ENCODE results near the gene STK11IP. TPM values are rescaled to one million over a fixed set of nuclear protein-coding genes. Genes with fewer than 3 reads are reported as not detected.

Gene STK11IP
- polyA plus RNA-seq, 4 donors = 20.4 to 38.9 (median 23.2) TPM

DNA sequence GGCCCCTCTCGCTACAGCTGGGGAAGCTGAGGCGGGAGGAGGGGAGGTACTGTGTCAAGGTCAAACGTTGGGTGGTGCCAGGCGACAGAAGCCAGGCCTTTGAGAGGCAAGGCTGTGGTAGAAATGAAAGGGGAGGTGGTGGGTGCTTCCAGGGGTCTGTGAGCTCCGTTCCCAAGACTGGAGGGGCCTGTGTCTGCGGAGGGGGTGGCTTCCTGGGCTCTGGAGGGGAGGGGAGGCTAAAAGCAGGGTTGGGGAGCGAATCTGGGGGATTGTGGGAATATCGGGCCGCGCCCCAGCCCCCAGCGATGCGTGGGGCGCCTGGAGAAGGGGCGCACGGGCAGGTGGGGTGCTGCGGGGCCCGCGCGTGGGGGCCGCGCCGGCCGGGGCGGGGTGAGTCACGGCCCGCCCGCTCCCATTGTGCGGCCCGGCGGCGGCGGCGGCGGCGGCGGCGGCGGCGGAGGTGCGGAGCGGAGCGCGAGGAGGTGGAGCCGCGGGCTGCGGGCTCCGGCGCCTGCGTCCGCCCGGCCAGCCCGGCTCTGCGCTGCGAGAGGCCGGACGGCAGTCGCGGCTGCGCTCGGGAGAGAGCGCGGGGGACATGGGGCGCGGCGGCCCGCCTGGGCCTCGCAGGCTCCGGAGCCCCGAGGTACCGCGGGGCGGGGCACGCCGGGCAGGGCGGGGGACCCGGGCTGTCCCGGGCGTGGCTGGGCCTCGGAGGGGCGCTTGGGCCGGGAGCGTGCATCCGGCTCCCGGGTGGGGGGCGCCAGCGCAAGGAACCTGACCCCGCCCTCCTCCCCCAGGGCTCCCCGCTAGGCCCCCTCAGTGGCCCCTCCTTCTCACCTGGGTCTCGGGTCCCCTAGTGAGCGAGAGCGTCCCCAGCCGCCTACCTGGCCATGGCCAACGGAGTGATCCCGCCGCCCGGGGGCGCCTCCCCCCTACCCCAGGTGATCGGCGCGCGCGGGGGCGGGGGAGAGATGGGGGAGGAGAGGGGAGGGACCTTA is 29.7 kb downstream of the STK11IP start, which contains the start of gene SLC4A3:
TSS of gene SLC4A3 (plus strand) at position 528 of the 998 bp plus-strand sequence. CDS start at position 891, 363 bp downstream.
- H3K36me3 ChIP-seq (ENCODE audit: control insufficient read depth in 3 of 3, insufficient read depth in 2 of 3, low read depth in 1 of 3, low read length in 3 of 3) = no peaks in the 10 kb centered on the region
- H3K4me1 ChIP-seq (ENCODE audit: control insufficient read depth in 3 of 3, insufficient read depth in 2 of 3, low read depth in 1 of 3, low read length in 2 of 3) = peaks cover 0 to 6% (median 2%) of the 10 kb centered on the region in 3 donors
- H3K27ac ChIP-seq (ENCODE audit: low read depth in 1 of 3, low read length in 2 of 3) = no peak within 1 kb of the TSS
- peak within 1 kb of the TSS in 2 of 3 donors; percentile 40 to 56 for H3K4me3 ChIP-seq (ENCODE audit: low read depth in 1 of 3, low read length in 3 of 3)
- FAIRE-seq = no peak
- H3K27me3 ChIP-seq (ENCODE audit: control insufficient read depth in 3 of 3, insufficient read depth in 3 of 3, low read length in 3 of 3) = peaks cover 2 to 13% (median 4%) of the 10 kb centered on the region in 3 donors
- WGBS, 3 donors = 1 to 3% (median 2%) methylated on average over 37 to 103 of the region's 103 CpGs
- H3K9me3 ChIP-seq (ENCODE audit: control insufficient read depth in 2 of 2, insufficient read depth in 1 of 2, low read depth in 1 of 2, low read length in 1 of 2) = no peaks in the 10 kb centered on the region
- peak in 1 of 2 donors; percentile 57 for DNase-seq

DNA sequence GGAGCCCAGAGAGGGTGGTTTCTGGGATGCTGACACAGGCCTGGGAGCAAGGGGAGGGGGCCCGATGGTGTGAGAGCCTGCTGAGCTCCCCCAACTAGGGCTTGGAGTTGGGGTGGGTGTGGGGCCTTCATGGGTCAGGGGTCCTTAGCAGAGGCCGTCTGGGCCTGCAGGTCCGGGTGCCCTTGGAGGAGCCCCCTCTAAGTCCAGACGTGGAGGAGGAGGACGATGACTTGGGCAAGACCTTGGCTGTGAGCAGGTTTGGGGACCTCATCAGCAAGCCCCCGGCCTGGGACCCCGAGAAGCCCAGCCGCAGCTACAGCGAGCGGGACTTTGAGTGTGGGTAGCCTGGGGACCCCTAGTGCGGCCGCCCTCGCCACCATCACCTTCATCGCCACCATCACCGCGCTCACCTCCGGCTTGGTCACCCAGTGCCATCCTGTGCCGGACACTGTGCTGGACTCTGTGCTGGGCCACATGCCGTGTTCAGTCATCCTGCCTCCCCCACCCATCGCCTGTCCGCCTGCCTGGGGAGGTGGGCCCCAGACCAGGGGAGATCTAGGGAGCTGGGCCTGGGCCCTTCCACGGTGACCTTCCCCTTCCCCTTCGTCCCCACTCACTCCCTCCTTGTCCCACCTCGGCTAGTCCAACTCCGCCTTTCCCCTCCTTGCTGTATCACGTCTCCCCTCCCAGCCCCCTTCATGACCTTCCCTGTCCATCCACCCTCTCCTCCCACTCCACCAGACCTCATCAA is 30.8 kb downstream of the STK11IP start:
- H3K4me3 ChIP-seq (ENCODE audit: low read depth in 1 of 3, low read length in 3 of 3) = peak overlapping the region in 1 of 3 donors; percentile 40
- no peaks in the 10 kb centered on the region for H3K36me3 ChIP-seq (ENCODE audit: control insufficient read depth in 3 of 3, insufficient read depth in 2 of 3, low read depth in 1 of 3, low read length in 3 of 3)
- H3K4me1 ChIP-seq (ENCODE audit: control insufficient read depth in 3 of 3, insufficient read depth in 2 of 3, low read depth in 1 of 3, low read length in 2 of 3) = peaks cover 0 to 6% (median 2%) of the 10 kb centered on the region in 3 donors
- no peak overlapping the region for H3K27ac ChIP-seq (ENCODE audit: low read depth in 1 of 3, low read length in 2 of 3)
- no peaks in the 10 kb centered on the region for H3K9me3 ChIP-seq (ENCODE audit: control insufficient read depth in 2 of 2, insufficient read depth in 1 of 2, low read depth in 1 of 2, low read length in 1 of 2)
- H3K27me3 ChIP-seq (ENCODE audit: control insufficient read depth in 3 of 3, insufficient read depth in 3 of 3, low read length in 3 of 3) = peaks cover 2 to 13% (median 4%) of the 10 kb centered on the region in 3 donors
- FAIRE-seq (no peak), DNase-seq (no peak)
- WGBS, 3 donors = 75 to 81% (median 78%) methylated on average over 26 of the region's 26 CpGs

DNA sequence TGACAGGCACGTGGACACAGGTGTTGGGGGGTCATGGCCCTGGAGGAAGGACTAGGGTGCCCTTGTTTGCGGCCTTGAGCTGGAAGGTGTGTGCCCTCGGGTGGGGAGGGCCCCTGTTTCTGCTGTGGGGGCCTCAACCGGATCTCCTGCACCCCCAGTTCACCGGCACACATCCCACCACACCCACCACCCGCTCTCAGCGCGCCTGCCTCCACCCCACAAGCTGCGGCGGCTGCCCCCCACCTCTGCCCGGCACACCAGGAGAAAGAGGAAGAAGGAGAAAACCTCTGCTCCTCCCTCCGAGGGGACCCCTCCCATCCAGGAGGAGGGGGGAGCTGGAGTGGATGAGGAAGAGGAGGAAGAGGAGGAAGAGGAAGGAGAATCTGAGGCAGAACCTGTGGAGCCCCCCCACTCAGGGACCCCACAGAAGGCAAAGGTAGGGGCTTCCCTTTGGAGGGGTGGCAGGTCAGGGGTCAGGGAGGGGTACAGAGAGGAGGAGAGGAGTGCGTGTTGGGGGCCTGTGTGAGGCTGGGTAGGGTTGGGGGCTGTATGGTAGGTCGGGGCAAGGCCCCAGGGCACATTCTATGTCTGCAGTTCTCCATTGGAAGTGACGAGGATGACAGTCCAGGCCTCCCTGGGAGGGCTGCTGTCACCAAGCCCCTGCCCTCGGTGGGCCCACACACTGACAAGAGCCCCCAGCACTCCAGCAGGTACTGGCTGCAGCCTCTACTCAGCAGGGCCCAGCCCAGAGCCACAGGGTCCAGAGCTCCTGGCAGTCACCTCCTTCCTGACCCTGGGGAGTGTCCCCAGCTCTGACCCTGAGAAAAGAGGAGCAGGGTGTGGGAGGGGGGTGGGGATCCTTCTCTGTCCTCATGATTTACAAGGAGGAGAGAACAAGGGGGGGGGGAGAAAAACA is 31.6 kb downstream of the STK11IP start:
- FAIRE-seq (no peak), DNase-seq (no peak)
- Histone ChIP-seq H3K27ac (ENCODE audit: low read depth in 1 of 3, low read length in 2 of 3) (no peak overlapping the region), H3K9me3 (ENCODE audit: control insufficient read depth in 2 of 2, insufficient read depth in 1 of 2, low read depth in 1 of 2, low read length in 1 of 2) (no peaks in the 10 kb centered on the region), H3K36me3 (ENCODE audit: control insufficient read depth in 3 of 3, insufficient read depth in 2 of 3, low read depth in 1 of 3, low read length in 3 of 3) (no peaks in the 10 kb centered on the region), H3K27me3 (ENCODE audit: control insufficient read depth in 3 of 3, insufficient read depth in 3 of 3, low read length in 3 of 3) (peaks cover 2 to 13% (median 4%) of the 10 kb centered on the region in 3 donors), H3K4me1 (ENCODE audit: control insufficient read depth in 3 of 3, insufficient read depth in 2 of 3, low read depth in 1 of 3, low read length in 2 of 3) (peaks cover 0 to 6% (median 2%) of the 10 kb centered on the region in 3 donors), H3K4me3 (ENCODE audit: low read depth in 1 of 3, low read length in 3 of 3) (no peak overlapping the region)
- WGBS, 3 donors = 52 to 63% (median 55%) methylated on average over 16 of the region's 16 CpGs

DNA sequence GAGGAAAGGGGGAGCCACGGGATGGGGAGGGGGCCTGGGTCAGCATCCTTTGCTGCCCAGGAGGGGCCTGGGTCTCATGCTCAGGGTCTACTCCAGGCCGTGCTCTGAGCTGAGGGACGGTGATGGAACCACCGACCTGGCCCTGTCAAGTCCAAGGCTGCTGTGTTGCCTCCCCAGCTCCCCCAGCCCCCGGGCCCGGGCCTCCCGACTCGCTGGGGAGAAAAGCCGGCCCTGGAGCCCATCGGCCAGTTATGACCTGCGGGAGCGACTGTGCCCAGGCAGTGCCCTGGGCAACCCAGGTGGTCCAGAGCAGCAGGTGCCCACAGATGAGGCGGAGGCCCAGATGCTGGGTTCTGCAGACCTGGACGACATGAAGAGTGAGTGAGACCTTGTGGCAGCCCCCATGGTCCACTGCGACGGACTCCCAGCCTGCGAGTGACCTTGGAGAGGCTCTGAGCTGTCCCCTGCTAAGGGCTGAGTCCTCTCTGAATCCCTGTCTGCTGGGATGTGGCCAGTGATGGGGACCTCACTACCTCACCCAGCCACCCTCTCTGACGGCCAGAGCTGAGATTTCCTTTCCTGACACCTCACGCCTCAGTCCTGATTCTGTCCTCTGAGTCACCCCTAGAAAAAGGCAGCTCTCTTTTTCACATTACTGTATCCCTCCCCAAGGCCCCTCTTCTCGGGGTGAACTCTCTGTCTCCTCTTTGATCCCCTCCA is 32.5 kb downstream of the STK11IP start:
- peaks cover 0 to 2% (median 0%) of the 10 kb centered on the region in 3 donors for H3K36me3 ChIP-seq (ENCODE audit: control insufficient read depth in 3 of 3, insufficient read depth in 2 of 3, low read depth in 1 of 3, low read length in 3 of 3)
- WGBS, 3 donors = 71 to 81% (median 73%) methylated on average over 17 to 20 of the region's 20 CpGs
- DNase-seq (no peak), FAIRE-seq (no peak)
- peaks cover 0 to 10% (median 4%) of the 10 kb centered on the region in 3 donors for H3K27me3 ChIP-seq (ENCODE audit: control insufficient read depth in 3 of 3, insufficient read depth in 3 of 3, low read length in 3 of 3)
- H3K4me3 ChIP-seq (ENCODE audit: low read depth in 1 of 3, low read length in 3 of 3) = no peak overlapping the region
- no peaks in the 10 kb centered on the region for H3K9me3 ChIP-seq (ENCODE audit: control insufficient read depth in 2 of 2, insufficient read depth in 1 of 2, low read depth in 1 of 2, low read length in 1 of 2)
- H3K4me1 ChIP-seq (ENCODE audit: control insufficient read depth in 3 of 3, insufficient read depth in 2 of 3, low read depth in 1 of 3, low read length in 2 of 3) = peaks cover 0 to 6% (median 2%) of the 10 kb centered on the region in 3 donors
- no peak overlapping the region for H3K27ac ChIP-seq (ENCODE audit: low read depth in 1 of 3, low read length in 2 of 3)

DNA sequence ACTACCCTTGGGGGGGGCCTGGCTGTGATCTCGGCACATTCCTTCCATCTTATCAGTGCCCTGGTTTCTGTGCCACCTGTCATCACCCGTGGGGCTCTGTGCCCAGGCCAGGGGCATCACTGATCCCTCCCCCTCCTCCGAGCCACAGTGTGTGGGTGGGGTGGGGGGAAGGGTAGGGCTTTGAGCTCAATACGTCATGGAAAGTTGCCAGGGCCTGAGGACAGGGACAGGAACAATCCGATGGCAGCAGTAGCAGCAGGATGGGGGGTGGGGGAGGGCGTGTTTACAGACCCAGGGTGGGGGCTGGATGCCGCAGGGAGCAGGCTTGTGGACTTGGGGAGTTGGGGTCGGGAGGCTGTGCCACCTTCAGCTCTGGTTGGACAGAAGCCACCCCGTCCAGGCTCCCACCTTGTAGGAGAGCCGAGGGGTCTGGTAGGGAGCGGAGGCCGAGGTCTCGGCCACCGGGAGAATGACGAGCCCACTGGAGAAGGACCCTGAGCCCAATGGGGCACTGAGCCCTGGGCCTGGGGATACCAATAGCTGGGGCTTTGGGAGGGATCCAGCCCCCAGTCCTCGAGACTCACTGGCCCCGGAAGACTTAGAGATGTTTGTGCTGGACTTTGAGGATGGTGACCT is 33.2 kb downstream of the STK11IP start:
- H3K27ac ChIP-seq (ENCODE audit: low read depth in 1 of 3, low read length in 2 of 3) = no peak overlapping the region
- WGBS, 3 donors = 57 to 75% (median 64%) methylated on average over 16 to 17 of the region's 17 CpGs
- peaks cover 0 to 6% (median 2%) of the 10 kb centered on the region in 3 donors for H3K4me1 ChIP-seq (ENCODE audit: control insufficient read depth in 3 of 3, insufficient read depth in 2 of 3, low read depth in 1 of 3, low read length in 2 of 3)
- peaks cover 0 to 5% (median 4%) of the 10 kb centered on the region in 3 donors for H3K27me3 ChIP-seq (ENCODE audit: control insufficient read depth in 3 of 3, insufficient read depth in 3 of 3, low read length in 3 of 3)
- no peaks in the 10 kb centered on the region for H3K9me3 ChIP-seq (ENCODE audit: control insufficient read depth in 2 of 2, insufficient read depth in 1 of 2, low read depth in 1 of 2, low read length in 1 of 2)
- DNase-seq (no peak), FAIRE-seq (no peak)
- peaks cover 0 to 2% (median 0%) of the 10 kb centered on the region in 3 donors for H3K36me3 ChIP-seq (ENCODE audit: control insufficient read depth in 3 of 3, insufficient read depth in 2 of 3, low read depth in 1 of 3, low read length in 3 of 3)
- no peak overlapping the region for H3K4me3 ChIP-seq (ENCODE audit: low read depth in 1 of 3, low read length in 3 of 3)

DNA sequence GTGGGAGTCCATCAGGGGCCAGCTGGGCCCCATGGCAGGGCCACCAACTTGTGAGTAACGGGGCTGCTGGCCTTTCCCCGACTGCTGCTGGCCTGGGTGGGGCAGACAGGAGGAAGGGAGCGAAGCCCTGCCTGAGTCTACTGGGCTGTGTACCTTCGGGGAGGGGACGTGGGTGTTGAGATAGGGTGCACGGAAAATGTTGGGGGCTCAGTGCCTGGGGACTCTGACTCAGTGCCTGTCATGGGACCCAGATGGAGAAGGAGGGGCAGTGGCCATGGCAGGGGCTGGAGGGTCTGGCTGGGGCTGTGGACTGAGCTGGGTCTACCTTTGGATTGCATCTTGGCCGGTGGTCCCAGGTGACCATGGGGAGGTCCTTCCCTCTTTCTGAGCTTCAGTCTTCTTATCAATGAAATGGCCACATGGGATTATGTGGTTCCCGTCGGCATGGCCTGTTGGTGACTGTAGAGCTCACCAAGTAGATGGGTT is 33.8 kb downstream of the STK11IP start:
- 60 to 82% (median 65%) methylated on average over 8 to 9 of the region's 9 CpGs for WGBS, 3 donors
- H3K4me1 ChIP-seq (ENCODE audit: control insufficient read depth in 3 of 3, insufficient read depth in 2 of 3, low read depth in 1 of 3, low read length in 2 of 3) = peaks cover 0 to 6% (median 2%) of the 10 kb centered on the region in 3 donors

More for the DNA sequence above, 33.8 kb downstream of the STK11IP start:
- no peak overlapping the region for H3K4me3 ChIP-seq (ENCODE audit: low read depth in 1 of 3, low read length in 3 of 3)
- no peaks in the 10 kb centered on the region for H3K9me3 ChIP-seq (ENCODE audit: control insufficient read depth in 2 of 2, insufficient read depth in 1 of 2, low read depth in 1 of 2, low read length in 1 of 2)
- H3K27ac ChIP-seq (ENCODE audit: low read depth in 1 of 3, low read length in 2 of 3) = no peak overlapping the region
- DNase-seq (no peak), FAIRE-seq (no peak)
- H3K27me3 ChIP-seq (ENCODE audit: control insufficient read depth in 3 of 3, insufficient read depth in 3 of 3, low read length in 3 of 3) = peaks cover 0 to 5% (median 4%) of the 10 kb centered on the region in 3 donors
- peaks cover 0 to 2% (median 0%) of the 10 kb centered on the region in 3 donors for H3K36me3 ChIP-seq (ENCODE audit: control insufficient read depth in 3 of 3, insufficient read depth in 2 of 3, low read depth in 1 of 3, low read length in 3 of 3)
